ENCODE results near the gene COMMD7.

COMMD7 gene

DNA sequence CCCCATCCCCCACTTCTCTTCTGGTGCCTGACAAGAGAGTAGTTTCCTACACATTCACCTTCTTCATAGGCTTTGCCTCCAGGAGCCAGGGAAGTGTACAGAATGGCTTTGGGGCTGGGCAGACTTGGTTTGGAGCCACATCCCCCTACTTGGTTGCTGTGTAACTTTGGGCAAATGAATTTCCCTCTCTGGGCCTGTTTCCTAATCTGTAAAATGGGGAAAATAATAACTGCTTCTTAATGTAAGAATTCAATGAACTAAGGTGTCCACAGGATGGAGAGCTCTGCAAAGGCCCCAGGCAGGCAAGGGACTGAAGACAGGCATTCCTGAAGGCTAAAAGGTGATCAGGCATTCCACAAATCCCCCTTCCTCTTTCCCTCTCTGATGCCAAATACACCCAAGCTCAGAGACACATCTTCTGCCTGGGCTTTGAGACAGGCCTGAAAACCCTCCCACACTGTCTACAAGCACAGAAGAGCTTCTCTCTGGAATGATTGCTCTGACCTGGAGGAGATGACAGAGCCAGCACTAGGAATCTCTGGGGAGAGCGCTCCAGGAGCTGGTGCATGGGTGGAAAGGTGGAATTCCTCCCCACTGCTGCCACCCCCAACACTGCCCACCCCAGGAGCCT is 62.6 kb downstream of the COMMD7 start:
- in situ Hi-C loops (cut with MboI; ENCODE audit: low sequenced_read_pairs): no loop called here

DNA sequence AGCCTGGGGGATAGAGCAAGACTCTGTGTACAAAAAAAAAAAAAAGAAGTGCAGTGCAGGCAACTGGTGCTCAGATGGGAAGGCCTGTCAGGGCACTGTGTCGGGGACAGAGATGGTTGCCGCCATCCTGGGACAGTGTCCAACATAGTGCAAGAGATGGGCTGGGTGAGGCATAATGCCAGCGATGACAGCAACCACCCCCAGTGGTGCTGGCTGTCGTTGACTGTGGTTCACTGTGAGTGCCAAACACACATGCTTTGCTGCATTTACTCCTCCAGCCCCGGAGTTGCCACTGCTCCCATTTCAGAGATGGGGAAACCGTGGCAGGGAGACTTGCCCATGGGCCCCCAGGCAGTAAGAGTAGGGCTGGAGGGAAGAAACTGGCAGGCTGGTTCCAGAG is 64.3 kb downstream of the COMMD7 start:
- in situ Hi-C loops (cut with MboI; ENCODE audit: low sequenced_read_pairs): no loop called here

DNA sequence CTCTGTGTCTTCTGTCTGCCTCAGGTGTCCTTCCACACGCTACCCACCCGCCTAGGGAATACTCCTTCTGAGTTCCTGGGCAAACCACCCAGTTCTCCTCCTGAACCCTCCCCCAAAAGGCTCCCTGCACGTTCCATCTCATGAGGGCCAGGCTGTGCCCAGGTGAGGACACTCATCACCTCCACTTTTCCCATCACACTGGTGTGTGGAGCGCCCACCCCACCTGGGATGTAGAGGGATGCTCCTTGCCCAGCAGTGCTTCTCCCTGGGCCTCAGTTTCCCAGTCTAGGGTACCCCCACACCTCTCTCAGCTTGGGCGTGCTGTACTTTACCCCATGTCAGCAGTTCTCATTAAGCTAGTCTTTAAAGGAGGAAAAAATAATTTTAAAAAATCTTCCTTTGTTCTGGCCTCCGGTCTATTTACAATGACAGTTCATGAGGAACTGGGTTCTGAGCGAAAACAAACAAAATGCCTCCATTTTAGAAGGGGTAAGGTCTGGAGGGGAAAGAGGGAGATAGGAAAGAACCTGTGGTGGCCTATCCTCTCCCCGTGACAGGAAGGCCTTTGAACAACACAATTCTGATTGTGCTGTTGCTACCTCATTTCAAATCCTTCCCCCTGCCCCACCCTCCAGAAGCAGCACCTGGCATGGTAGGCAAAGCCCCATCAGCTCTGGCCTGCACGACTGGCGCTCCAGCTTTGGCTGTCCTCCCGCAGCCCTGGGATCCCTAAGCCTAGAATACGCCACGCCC is 67.9 kb downstream of the COMMD7 start:
- in situ Hi-C loops (cut with MboI; ENCODE audit: low sequenced_read_pairs): no loop called here

DNA sequence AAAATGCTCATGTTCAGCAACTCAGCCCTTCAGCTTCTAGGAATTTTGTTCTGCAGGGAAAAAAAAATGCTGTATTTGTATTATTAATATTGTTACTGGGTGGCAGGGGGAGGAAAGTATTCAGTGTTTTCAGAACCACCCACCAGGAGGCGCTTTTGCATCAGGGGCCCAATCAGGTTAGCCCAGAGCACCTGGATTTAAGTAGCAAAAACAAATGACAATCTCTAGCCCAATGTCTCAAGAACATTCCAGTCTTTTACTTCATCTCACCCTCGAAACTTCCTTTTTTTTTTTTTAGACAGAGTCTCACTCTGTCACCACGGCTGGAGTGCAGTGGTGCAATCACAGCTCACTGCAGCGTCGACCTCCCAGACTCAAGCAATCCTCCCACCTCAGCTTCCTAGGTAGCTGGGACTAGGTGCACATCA is 68.9 kb downstream of the COMMD7 start:
- in situ Hi-C loops (cut with MboI; ENCODE audit: low sequenced_read_pairs): no loop called here

DNA sequence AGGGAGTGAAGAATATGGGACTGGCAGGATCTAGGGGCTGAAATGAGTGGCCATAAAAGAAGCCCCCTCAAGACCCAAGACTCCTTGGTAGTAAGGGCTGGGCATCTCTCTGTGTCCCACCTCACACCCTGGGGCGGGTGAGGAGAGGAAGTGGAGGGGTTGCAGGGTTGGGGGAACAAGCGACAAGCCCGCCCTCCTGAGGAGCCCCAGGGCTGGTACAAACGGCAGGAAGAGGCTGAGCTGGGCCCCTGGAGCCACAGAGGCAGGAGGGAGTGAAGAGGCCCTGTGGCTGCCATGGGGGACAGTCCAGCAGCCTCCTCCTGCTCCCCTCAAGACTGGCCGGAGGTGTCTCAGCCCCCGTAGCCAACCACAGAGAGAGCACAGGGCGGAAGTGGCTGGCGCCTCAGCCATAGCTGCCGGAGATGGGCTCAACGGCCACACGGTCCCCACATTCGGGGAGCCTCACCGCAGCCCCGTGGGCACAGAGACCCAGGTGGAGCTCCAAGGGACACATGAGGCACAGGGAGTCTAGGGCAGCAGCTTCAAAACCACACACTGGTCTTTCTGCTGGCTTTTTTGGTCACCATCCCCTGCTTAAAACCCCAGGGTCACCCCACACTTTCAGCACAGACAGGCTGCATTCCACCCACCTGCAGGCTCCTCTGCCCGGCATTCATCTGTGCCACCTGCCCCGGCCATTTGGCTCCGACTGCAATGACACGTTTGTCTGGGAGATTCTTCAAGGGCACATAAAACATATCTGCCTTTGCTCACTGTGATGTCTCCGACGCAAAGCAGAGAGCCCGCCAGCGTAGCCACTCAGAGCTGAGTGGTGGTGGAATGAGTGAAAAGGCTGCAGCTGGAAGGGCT is 70.0 kb downstream of the COMMD7 start:
- in situ Hi-C loops (cut with MboI; ENCODE audit: low sequenced_read_pairs): no loop called here

DNA sequence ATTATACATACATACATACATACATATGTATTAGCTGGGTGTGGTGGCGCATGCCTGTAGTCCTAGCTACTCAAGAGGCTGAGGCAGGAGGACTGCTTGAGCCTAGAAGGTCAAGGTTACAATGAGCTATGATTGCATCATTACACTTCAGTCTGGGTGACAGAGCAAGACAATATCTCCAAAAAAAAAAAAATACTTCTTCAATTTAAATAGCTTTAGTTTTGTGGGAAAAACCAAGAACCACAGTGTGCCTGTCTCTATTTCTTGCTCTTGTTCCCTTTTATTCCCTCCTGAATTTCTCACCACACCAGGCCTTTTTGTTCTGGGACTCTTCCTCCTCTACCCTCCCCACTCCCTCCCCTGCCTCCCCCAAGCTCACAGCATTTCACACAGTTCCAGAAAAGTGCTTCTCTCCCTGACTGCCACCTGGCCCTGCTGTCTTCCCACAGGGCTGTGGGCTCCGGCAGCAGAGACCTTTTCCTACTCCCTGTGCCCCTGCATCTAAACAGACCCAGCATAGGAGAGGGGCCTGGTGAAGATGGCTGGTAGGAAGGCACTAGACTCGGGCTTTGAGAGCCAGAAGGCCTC is 70.8 kb downstream of the COMMD7 start:
- in situ Hi-C loops (cut with MboI; ENCODE audit: low sequenced_read_pairs): no loop called here

DNA sequence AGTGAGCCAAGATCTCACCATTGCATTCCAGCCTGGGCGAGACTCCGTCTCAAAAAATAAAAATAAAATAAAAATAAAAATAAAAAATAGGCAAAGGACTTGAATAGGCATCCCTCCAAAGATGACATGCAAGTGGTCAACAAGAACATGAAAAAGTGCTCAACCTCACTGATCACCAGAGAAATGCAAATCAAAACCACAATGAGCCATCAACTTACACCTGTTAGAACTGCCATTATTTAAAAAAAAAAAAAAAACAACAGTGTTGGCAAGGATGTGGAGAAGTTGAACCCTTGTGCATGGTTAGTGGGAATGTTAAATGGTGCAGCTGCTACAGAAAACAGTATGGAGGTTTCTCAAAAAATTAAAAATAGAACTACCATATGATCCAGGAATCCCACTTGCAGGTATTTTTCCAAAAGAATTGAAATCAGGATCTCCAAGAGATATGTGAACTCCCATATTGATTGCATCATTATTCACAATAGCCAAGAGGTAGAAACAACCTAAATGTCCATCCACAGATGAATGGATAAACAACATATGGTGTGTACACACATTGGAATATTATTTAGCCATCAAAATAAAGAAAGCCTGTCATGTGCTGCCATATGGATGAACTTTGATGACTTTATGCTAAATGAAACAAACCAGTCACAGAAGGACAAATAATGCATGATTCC is 72.4 kb downstream of the COMMD7 start:
- in situ Hi-C loops (cut with MboI; ENCODE audit: low sequenced_read_pairs): no loop called here

DNA sequence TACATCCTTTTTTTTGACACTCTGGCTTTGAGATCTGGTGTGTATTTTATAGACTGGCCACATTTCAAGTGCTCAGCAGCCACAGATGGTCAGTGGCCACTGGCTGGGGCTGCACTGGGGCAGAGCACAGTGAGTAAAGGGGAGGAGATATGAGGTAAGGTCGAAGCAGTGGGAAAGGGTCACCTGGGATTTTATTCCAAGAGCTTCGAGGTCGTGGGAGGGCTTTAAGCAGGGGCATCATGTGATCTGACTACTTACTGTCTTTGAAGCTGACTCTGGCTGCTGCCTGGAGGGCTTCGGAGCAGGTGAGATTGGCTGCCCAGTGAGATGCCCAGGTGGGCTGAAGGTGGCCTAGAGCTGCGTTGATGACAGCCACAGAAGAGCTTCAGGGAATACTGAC is 76.2 kb downstream of the COMMD7 start:
- in situ Hi-C loops (cut with MboI; ENCODE audit: low sequenced_read_pairs): no loop called here

DNA sequence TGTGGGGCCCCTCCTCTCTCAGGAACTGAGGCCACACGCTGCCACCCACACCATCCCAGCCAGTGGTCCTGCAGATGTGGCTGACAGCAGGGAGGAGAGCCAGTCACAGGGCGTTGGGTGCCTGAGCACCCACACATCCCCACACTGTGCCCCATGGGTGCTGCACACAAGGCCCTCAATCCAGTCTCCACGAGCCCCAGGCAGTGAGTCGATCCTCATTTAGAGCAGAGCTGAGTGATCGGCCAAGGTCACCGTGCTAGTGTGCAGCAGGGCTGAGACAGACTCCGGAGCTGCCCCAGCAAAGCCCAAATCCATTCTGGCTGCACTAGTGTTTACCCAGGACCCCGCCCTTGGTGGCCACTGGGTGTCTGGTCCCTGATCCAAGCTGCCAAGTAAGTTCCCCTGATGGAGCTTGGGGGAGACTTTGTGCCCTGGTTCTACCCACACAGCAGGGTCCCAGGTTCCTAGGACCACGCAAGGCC is 78.5 kb downstream of the COMMD7 start:
- in situ Hi-C loops (cut with MboI; ENCODE audit: low sequenced_read_pairs): no loop called here

DNA sequence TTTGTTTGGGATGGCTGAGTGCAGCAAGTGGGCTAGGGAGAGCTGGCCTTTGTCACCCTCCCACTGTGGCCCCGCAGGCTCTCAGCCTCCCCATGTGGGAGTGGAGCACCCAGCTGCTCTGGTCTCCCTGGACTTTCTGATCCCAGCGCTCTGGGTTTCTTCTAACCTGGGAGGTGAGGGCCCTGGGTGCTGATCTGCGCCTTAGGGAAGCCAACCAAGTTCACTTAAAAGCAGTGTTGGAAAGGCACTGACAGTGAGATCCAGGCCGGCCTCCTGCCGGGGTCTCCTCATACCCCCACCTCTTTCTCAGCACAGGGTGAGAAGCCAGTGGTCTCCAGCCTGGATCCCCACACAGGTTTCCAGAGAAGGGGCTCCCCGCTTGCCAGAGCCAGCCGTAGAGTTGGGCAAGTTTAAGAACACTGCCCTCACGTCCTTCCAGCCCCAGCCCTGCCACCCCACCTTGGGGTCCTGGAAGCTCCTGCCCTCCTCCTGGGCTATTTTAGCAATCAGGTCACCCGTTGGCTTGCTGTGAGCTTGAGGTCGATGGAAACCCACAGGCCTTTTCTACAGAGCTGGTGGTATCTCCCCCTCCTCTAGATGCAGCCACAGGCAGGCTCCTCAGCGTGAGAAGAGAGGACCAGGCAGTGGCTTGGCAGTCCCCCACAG is 79.1 kb downstream of the COMMD7 start:
- in situ Hi-C loops (cut with MboI; ENCODE audit: low sequenced_read_pairs): no loop called here

DNA sequence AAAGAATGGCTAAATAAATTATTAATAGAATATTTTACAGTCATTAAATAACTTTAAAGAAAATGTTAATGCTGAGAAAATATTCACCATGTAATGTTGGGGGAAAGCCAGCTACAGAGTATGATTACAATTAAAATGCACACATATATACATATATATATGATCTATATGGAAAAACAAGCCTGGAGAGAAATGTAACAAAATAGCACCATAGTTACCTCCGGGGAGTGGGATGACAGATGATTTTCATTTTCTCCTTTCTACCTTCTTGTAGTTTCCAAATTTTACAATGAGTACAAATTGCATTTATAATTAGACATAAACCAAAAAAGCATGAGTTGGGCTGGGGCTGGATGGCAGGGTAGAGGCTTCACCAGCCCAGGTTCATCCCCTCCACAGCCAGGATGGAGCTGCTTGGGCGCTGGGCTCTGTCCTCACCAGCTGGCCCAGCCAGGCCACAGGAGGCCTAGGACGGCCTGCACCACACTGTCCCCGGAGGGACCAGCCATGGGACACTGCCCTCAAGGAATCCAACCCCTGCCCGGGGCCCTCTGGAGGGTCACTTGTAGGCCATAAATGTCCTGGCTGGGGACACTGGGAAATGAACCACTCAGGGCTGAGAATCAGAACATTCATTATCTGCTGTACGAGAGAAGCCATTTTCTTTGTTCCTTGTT is 79.8 kb downstream of the COMMD7 start:
- in situ Hi-C loops (cut with MboI; ENCODE audit: low sequenced_read_pairs): no loop called here

DNA sequence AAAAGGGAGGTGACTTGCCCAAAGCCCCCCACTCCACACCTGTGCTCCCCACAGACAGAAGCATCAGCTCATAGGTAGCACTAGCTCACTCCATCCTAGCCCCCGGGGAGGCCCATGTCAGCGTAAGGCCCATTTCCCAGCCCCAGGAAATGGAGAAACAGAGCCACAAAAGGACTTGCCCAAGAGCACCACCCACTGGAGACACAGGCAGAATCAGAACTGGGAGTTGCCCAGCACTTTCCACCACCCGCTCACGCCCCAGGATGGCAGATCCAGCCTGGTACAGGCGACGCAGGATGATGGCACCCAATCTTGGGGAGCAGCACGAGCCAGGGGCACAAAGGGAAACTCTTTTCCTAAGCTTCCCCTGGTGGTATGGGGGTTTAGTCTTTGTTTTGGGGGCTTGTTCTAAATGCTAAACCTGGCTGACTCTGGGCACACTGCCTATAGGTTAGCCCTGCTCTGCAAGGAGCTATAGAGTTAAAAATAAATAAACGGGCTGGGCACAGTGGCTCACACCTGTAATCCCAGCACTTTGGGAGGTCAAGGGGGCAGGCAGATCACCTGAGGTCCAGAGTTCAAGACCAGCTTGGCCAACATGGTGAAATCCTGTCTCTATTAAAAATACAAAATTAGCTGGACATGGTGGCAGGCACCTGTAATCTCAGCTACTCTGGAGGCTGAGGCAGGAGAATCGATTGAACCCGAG is 81.3 kb downstream of the COMMD7 start:
- in situ Hi-C loops (cut with MboI; ENCODE audit: low sequenced_read_pairs): no loop called here

DNA sequence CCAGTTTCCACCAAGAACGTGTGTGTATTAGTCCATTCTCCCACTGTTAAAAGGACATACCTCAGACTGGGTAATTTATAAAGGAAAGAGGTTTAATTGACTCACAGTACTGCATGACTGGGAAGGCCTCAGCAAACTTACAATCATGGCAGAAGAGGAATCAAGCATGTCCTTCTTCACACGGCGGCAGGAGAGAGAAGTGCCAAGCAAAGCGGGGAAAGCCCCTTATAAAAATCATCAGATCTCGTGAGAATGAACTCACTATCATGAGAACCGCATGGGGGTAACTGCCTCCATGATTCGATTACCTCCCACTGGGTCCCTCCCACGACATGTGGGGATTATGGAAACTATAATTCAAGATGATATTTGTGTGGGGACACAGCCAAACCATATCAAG is 82.6 kb downstream of the COMMD7 start:
- in situ Hi-C loops (cut with MboI; ENCODE audit: low sequenced_read_pairs): no loop called here

DNA sequence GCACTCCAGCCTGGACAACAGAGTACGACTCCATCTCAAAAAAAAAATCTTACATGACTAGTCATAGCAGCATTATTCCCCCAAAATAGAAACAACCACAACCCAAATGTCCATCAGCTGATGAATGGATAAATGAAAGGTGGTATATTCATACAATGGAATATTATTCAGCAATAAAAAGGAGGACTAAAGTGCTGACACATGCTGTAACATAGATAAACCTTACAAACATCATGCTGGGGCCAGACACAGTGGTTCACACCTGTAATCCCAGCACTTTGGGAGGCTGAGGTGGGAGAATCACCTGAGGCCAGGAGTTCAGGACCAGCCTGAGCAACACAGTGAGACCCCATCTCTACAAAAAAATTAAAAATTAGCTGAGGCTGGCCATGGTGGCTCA is 86.4 kb downstream of the COMMD7 start:
- in situ Hi-C loops (cut with MboI; ENCODE audit: low sequenced_read_pairs): no loop called here

DNA sequence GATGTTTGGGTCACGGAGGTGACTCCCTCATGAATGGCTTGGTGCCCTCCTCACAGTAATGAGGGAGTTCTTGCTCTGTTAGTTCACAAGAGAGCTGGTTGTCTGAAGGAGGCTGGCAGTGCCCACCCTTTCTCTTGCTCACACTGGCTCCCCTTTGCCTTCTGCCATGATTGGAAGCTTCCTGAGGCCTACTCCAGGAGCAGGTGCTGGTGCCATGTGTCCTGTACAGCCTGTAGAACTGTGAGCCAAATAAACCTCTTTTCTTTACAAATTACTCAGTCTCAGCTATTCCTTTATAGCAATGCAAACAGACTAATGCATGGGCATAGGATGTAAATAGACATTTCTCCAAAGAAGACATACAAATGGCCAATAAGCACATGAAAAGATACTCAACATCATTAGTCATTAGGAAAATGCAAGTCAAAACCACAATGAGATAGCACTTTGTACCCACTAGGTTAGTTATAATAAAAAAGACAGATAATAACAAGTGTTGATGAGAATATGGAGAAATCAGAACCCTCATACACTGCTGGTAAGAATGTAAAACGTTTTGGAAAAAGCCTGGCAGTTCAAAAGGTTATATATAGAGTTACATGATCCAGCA is 87.3 kb downstream of the COMMD7 start:
- in situ Hi-C loops (cut with MboI; ENCODE audit: low sequenced_read_pairs): no loop called here

DNA sequence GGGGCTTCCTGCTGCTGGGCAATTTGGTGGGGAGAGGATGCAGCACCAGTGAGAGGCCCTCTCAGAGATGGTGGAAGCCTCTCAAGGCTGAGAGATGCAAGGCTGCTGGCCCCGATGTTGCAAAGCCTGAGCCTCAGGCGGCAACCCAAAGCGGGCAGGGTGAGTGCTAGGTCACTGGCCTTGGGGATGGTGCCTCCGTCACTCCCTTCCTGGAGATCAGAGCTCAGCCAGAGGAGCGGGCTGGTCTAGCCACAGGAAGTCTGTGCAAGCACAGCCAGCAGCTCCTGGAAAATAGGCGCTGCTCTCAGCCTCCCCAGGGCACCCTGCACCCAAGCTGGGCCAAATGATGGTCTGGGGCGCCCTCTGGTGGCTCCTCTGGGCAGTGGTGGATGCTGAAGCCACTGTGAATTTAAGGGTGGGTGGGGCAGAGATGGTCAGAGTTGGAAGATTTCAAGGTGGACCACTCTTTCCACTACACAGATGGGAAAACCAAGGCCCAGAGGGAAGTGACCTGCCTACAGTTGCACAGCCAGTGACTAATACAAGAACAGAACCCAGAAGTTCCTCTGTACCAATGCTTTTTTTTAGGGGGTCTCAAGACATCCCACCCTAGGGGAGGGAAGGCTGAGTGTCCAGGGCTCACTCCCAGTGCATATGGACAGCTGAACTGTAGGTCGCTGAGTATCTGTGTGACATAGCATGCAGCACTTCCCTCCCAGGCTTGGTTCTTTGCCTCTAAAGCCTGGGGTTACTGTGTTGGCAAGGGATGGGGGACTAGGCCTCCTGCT is 90.3 kb downstream of the COMMD7 start:
- in situ Hi-C loops (cut with MboI; ENCODE audit: low sequenced_read_pairs): loop anchor here (5.0 kb wide), 1 partner anchor 136 kb away; no protein-coding TSS in a partner anchor
